ENCODE data around the gene DGKD.

DNA sequence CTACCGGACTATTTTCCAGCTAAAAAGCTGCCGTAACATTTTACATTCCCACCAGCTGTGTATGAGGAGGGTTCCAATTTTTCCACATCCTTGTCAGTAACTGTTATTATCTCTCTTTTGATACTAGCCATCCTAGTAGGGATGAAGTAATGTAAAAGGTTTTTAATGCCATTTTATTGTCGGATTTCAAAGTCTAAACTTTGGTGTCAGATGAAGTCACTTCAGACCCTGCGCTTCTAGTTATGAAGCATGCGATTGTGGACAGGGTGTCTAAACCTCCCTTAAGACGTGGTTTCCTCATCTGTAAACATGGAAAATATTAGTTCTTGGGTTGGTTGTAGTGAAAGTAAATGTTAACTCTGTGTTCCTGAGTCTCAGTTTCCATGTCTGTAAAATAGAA lies 4.7 kb downstream of the DGKD start:
- TF ChIP-seq, protein P1, sequence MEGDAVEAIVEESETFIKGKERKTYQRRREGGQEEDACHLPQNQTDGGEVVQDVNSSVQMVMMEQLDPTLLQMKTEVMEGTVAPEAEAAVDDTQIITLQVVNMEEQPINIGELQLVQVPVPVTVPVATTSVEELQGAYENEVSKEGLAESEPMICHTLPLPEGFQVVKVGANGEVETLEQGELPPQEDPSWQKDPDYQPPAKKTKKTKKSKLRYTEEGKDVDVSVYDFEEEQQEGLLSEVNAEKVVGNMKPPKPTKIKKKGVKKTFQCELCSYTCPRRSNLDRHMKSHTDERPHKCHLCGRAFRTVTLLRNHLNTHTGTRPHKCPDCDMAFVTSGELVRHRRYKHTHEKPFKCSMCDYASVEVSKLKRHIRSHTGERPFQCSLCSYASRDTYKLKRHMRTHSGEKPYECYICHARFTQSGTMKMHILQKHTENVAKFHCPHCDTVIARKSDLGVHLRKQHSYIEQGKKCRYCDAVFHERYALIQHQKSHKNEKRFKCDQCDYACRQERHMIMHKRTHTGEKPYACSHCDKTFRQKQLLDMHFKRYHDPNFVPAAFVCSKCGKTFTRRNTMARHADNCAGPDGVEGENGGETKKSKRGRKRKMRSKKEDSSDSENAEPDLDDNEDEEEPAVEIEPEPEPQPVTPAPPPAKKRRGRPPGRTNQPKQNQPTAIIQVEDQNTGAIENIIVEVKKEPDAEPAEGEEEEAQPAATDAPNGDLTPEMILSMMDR (IDR thresholded peaks at IDR 0.05) = no peak
- no peak for TF ChIP-seq POLR2A (IDR thresholded peaks at IDR 0.05)

All from Peyer's patch (tissue), 4 donors.